ENCODE measurements around the gene SLC35G2. TPM values are rescaled to one million over a fixed set of nuclear protein-coding genes. Genes with fewer than 3 reads are reported as not detected.
A peak's percentile ranks its signal among the peaks of the same experiment; 100 is the strongest.
"Not testable (repeated sequence)": the region's sequence is repeated elsewhere in the genome, so short reads cannot be mapped to it uniquely, and the experiment has no call there.

The SLC35G2 gene
- total and polyA plus RNA-seq, 3 experiments from 2014 or later: 0.35 to 3.3 (median 2.7) TPM

GRCh38 chr3:136790786-136791185 is 28.1 kb upstream of the SLC35G2 start:
- Histone ChIP-seq H3K36me3 (ENCODE audit: insufficient read depth, low read length) (no peaks in the 10 kb centered on the region), H3K4me3 (ENCODE audit: low read length) (no peak overlapping the region), H3K27me3 (ENCODE audit: insufficient read depth, low read length, poor library complexity, severe bottlenecking) (no peaks in the 10 kb centered on the region), H3K4me1 (ENCODE audit: insufficient read depth, low read length) (no peaks in the 10 kb centered on the region), H3K27ac (ENCODE audit: low read depth, low read length) (no peak overlapping the region), H3K9me3 (ENCODE audit: low read length) (no peaks in the 10 kb centered on the region)
- Mint-ChIP-seq H3K27me3 (peaks cover 7 to 10% of the 10 kb centered on the region in 2 donors), H3K4me1 (peaks cover 8 to 16% (median 13%) of the 10 kb centered on the region in 3 donors), H3K4me3 (no peak overlapping the region), H3K36me3 (no peaks in the 10 kb centered on the region), H3K9me3 (no peaks in the 10 kb centered on the region), H3K27ac (peak overlapping the region in 1 of 8 donors; percentile 80)
- ChIA-PET POLR2A (no interaction called here), CTCF (interaction anchor here (2.8 kb wide), 1 partner anchor 223 kb away, joined by 9 read pairs; no protein-coding TSS in a partner anchor)
- no peak for DNase-seq

DNA sequence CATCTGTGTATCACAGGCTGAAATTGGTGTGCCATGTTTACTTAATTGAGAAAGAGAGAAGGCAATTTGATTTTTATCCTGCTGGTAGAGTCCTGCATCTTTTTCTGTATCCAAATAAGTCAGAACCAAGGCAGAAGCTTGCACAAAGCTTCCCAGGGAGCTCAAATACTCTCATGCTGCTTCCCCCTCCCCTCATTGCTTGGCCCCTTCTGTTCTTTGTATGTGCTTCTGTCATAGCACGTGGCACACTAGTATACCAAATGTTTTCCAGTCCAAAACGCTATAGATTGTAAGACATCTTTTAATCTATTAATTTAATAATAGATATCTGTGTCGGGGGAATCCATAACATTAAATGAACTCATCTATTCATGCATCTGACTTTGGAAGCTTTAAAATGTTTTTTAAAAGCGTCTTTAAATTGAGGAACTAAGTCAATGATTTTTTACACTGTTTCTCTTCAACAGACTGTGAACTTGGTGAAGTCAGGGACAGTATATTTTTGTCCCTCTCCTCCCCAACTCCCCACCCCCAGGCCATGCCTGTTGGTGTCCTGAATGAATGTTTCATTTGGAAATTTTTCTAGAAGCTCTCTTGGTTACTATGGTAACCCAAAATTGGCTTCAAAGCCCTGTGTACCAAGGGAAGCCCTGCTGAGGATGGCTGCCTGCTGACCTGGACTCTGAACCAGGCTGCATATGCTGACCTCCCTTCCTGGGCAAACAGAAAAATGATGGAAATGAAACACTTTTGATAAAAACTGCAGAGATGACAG is 26.2 kb upstream of the SLC35G2 start:
- Histone ChIP-seq H3K4me3 (ENCODE audit: low read length) (no peak overlapping the region), H3K27me3 (ENCODE audit: insufficient read depth, low read length, poor library complexity, severe bottlenecking) (no peaks in the 10 kb centered on the region), H3K27ac (ENCODE audit: low read depth, low read length) (no peak overlapping the region), H3K4me1 (ENCODE audit: insufficient read depth, low read length) (no peaks in the 10 kb centered on the region), H3K36me3 (ENCODE audit: insufficient read depth, low read length) (no peaks in the 10 kb centered on the region), H3K9me3 (ENCODE audit: low read length) (no peaks in the 10 kb centered on the region)
- POLR2A ChIA-PET: no interaction called here
- Mint-ChIP-seq H3K4me1 (no peaks in the 10 kb centered on the region), H3K27ac (no peak overlapping the region), H3K27me3 (peaks cover 7 to 10% of the 10 kb centered on the region in 2 donors), H3K9me3 (no peaks in the 10 kb centered on the region), H3K36me3 (no peaks in the 10 kb centered on the region), H3K4me3 (no peak overlapping the region)
- CTCF ChIA-PET: no interaction called here
- DNase-seq: no peak

- H3K27ac Mint-ChIP-seq; H3K4me3 ChIP-seq (ENCODE audit: low read length); H3K27ac ChIP-seq (ENCODE audit: low read depth, low read length); H3K27me3 Mint-ChIP-seq; CTCF ChIA-PET; H3K4me3 Mint-ChIP-seq; H3K4me1 ChIP-seq (ENCODE audit: insufficient read depth, low read length); H3K9me3 Mint-ChIP-seq; DNase-seq; H3K36me3 ChIP-seq (ENCODE audit: insufficient read depth, low read length); POLR2A ChIA-PET; H3K36me3 Mint-ChIP-seq; H3K9me3 ChIP-seq (ENCODE audit: low read length); H3K4me1 Mint-ChIP-seq; H3K27me3 ChIP-seq (ENCODE audit: insufficient read depth, low read length, poor library complexity, severe bottlenecking): not testable (repeated sequence)
Observed at GRCh38 chr3:136801146-136801545, 17.8 kb upstream of the SLC35G2 start.

DNA sequence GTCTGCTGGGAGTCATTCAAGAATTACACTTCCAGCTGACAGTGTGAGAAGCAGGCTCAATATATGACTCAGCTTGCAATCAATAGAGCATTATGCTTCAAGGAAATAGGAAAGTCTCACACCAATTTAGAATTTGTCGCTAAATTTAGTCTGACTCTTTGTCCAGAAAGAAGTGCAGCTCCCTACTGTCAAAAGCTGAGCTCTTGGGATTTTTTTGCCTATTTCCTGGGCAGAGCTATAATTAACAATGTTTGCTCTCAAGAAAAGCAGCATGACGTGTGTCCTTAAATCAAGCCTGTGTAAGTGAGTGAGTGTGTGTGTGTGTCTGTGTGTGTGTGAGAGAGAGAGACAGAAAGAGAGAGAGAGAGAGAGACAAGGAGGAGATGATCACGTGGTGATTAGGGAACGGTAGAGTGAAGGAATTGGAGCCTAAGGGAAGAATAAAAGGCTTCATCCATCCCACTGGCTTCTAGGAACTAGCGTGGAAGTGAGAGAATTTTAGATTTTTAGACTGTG is 16.4 kb upstream of the SLC35G2 start:
- no peak for DNase-seq
- Histone ChIP-seq H3K4me3 (ENCODE audit: low read length) (no peak overlapping the region), H3K9me3 (ENCODE audit: low read length) (no peaks in the 10 kb centered on the region), H3K27me3 (ENCODE audit: insufficient read depth, low read length, poor library complexity, severe bottlenecking) (no peaks in the 10 kb centered on the region), H3K4me1 (ENCODE audit: insufficient read depth, low read length) (no peaks in the 10 kb centered on the region), H3K27ac (ENCODE audit: low read depth, low read length) (no peak overlapping the region), H3K36me3 (ENCODE audit: insufficient read depth, low read length) (no peaks in the 10 kb centered on the region)
- ChIA-PET CTCF (interaction anchor here (0.6 kb wide), 1 partner anchor 21 kb away, joined by 3 read pairs; no protein-coding TSS in a partner anchor), POLR2A (interaction anchor here (0.5 kb wide), 1 partner anchor 10 kb away, joined by 6 read pairs; no protein-coding TSS in a partner anchor)
- Mint-ChIP-seq H3K36me3 (peaks cover 0 to 3% (median 2%) of the 10 kb centered on the region in 3 donors), H3K27ac (peak overlapping the region in 2 of 8 donors; percentile 2 to 43), H3K9me3 (no peaks in the 10 kb centered on the region), H3K4me1 (no peaks in the 10 kb centered on the region), H3K27me3 (peaks cover 0 to 2% of the 10 kb centered on the region in 2 donors), H3K4me3 (no peak overlapping the region)

DNA sequence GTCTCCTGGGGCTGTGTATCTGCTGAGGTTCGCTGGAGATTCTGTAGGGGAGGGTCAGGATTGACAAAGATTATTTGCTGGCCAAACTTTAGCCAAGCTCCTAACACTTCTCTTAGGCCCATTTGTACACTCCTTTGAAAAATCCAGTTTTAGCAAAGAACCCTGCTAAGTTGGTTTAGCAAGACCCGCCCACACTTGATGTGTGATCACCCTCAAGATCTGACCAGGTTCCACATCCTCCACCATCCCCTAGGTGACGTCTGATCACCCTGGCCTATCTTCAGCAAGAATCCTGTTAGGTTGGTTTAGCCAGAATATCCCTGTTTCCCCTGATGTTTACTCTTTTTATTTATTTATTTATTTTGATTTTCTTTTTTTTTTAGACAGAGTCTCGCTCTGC is 14.8 kb upstream of the SLC35G2 start:
- H3K27ac ChIP-seq (ENCODE audit: low read depth, low read length): no peak overlapping the region
- H3K27me3 ChIP-seq (ENCODE audit: insufficient read depth, low read length, poor library complexity, severe bottlenecking): no peaks in the 10 kb centered on the region
- Mint-ChIP-seq H3K27me3 (peaks cover 0 to 2% of the 10 kb centered on the region in 2 donors), H3K4me1 (no peaks in the 10 kb centered on the region), H3K27ac (no peak overlapping the region), H3K9me3 (no peaks in the 10 kb centered on the region), H3K36me3 (peaks cover 0 to 2% (median 0%) of the 10 kb centered on the region in 3 donors), H3K4me3 (no peak overlapping the region)
- no peak overlapping the region for H3K4me3 ChIP-seq (ENCODE audit: low read length)
- ChIA-PET CTCF (interaction anchor here (0.9 kb wide), 1 partner anchor 225 kb away, joined by 3 read pairs; no protein-coding TSS in a partner anchor), POLR2A (no interaction called here)
- H3K4me1 ChIP-seq (ENCODE audit: insufficient read depth, low read length): no peaks in the 10 kb centered on the region
- no peaks in the 10 kb centered on the region for H3K9me3 ChIP-seq (ENCODE audit: low read length)
- DNase-seq: no peak
- H3K36me3 ChIP-seq (ENCODE audit: insufficient read depth, low read length): no peaks in the 10 kb centered on the region

DNA sequence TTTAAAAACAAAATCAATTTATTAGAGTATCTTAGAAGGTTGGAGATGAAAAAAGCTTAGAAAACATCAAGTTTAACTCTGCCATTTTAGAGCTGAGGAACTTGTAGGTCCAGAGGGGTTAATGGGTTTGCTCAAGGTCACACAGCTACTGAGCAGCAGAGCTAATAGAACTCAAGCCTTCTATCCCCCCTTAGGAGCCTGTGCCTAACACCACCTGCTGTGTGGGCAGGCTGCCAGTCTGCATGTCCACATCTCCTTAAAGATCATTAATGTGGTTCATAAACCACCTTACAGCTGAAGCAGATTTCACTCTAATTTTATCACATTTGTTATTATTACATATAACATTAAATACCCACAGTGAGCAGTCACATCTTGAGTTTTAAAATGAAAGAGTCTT is 14.1 kb upstream of the SLC35G2 start:
- CTCF ChIA-PET: interaction anchor here (0.9 kb wide), 1 partner anchor 225 kb away, joined by 3 read pairs; no protein-coding TSS in a partner anchor
- no peak overlapping the region for H3K27ac ChIP-seq (ENCODE audit: low read depth, low read length)
- H3K27me3 ChIP-seq (ENCODE audit: insufficient read depth, low read length, poor library complexity, severe bottlenecking): no peaks in the 10 kb centered on the region
- no peaks in the 10 kb centered on the region for H3K9me3 ChIP-seq (ENCODE audit: low read length)
- no peaks in the 10 kb centered on the region for H3K36me3 ChIP-seq (ENCODE audit: insufficient read depth, low read length)
- POLR2A ChIA-PET: no interaction called here
- no peak for DNase-seq
- H3K4me3 Mint-ChIP-seq: no peak overlapping the region
- H3K4me1 Mint-ChIP-seq: no peaks in the 10 kb centered on the region
- peaks cover 0 to 2% (median 0%) of the 10 kb centered on the region in 3 donors for H3K36me3 Mint-ChIP-seq
- no peak overlapping the region for H3K4me3 ChIP-seq (ENCODE audit: low read length)
- H3K9me3 Mint-ChIP-seq: no peaks in the 10 kb centered on the region
- peak overlapping the region in 1 of 8 donors; percentile 39 for H3K27ac Mint-ChIP-seq
- H3K4me1 ChIP-seq (ENCODE audit: insufficient read depth, low read length): no peaks in the 10 kb centered on the region
- H3K27me3 Mint-ChIP-seq: peaks cover 0 to 2% of the 10 kb centered on the region in 2 donors

GRCh38 chr3:136805795-136806194 is 13.1 kb upstream of the SLC35G2 start:
- no peaks in the 10 kb centered on the region for H3K27me3 ChIP-seq (ENCODE audit: insufficient read depth, low read length, poor library complexity, severe bottlenecking)
- H3K36me3 ChIP-seq (ENCODE audit: insufficient read depth, low read length): no peaks in the 10 kb centered on the region
- no peaks in the 10 kb centered on the region for H3K4me1 Mint-ChIP-seq
- peaks cover 0 to 2% of the 10 kb centered on the region in 2 donors for H3K27me3 Mint-ChIP-seq
- no peaks in the 10 kb centered on the region for H3K9me3 Mint-ChIP-seq
- no peaks in the 10 kb centered on the region for H3K4me1 ChIP-seq (ENCODE audit: insufficient read depth, low read length)
- H3K4me3 Mint-ChIP-seq: no peak overlapping the region
- H3K27ac Mint-ChIP-seq: no peak overlapping the region
- ChIA-PET CTCF (no interaction called here), POLR2A (interaction anchor here (0.6 kb wide), 1 partner anchor 413 kb away, joined by 15 read pairs; no protein-coding TSS in a partner anchor)
- peaks cover 0 to 2% (median 0%) of the 10 kb centered on the region in 3 donors for H3K36me3 Mint-ChIP-seq
- no peak overlapping the region for H3K4me3 ChIP-seq (ENCODE audit: low read length)
- no peaks in the 10 kb centered on the region for H3K9me3 ChIP-seq (ENCODE audit: low read length)
- H3K27ac ChIP-seq (ENCODE audit: low read depth, low read length): no peak overlapping the region
- no peak for DNase-seq

GRCh38 chr3:136811701-136812100 is 7.2 kb upstream of the SLC35G2 start:
- no peaks in the 10 kb centered on the region for H3K36me3 Mint-ChIP-seq
- peaks cover 3 to 5% of the 10 kb centered on the region in 2 donors for H3K27me3 Mint-ChIP-seq
- H3K27ac Mint-ChIP-seq: no peak overlapping the region
- POLR2A ChIA-PET: interaction anchor here (0.7 kb wide), 1 partner anchor 10 kb away, joined by 6 read pairs; no protein-coding TSS in a partner anchor
- H3K9me3 Mint-ChIP-seq: no peaks in the 10 kb centered on the region
- no peaks in the 10 kb centered on the region for H3K36me3 ChIP-seq (ENCODE audit: insufficient read depth, low read length)
- no peaks in the 10 kb centered on the region for H3K27me3 ChIP-seq (ENCODE audit: insufficient read depth, low read length, poor library complexity, severe bottlenecking)
- H3K9me3 ChIP-seq (ENCODE audit: low read length): no peaks in the 10 kb centered on the region
- H3K4me1 Mint-ChIP-seq: no peaks in the 10 kb centered on the region
- CTCF ChIA-PET: no interaction called here
- H3K4me1 ChIP-seq (ENCODE audit: insufficient read depth, low read length): no peaks in the 10 kb centered on the region
- H3K4me3 Mint-ChIP-seq: no peak overlapping the region
- DNase-seq: no peak
- no peak overlapping the region for H3K4me3 ChIP-seq (ENCODE audit: low read length)
- no peak overlapping the region for H3K27ac ChIP-seq (ENCODE audit: low read depth, low read length)
